Duodenal mucosa (tissue), 2 donors: ENCODE data around the gene EEF2K.

Experiments
- H3K27ac ChIP-seq: one replicate; pipeline ENCODE4 v1.7.0; 2013; ENCODE audit warnings: low read depth, low read length
- H3K27me3 ChIP-seq, 2 donors: one replicate each; pipeline ENCODE4 v1.7.0; 2013; ENCODE audit warnings: low read length in 2 of 2, control low read depth in 1 of 2; ENCODE audit not compliant: insufficient read depth in 2 of 2, control insufficient read depth in 1 of 2
- H3K36me3 ChIP-seq, 2 donors: one replicate each; pipeline ENCODE4 v1.7.0; 2013; ENCODE audit warnings: low read length in 2 of 2, control low read depth in 1 of 2; ENCODE audit not compliant: insufficient read depth in 2 of 2, control insufficient read depth in 1 of 2
- H3K4me1 ChIP-seq, 2 donors: one replicate each; pipeline ENCODE4 v1.7.0; 2013; ENCODE audit warnings: low read length in 2 of 2, control low read depth in 1 of 2; ENCODE audit not compliant: insufficient read depth in 2 of 2, control insufficient read depth in 1 of 2
- H3K4me3 ChIP-seq, 2 donors: one replicate each; pipeline ENCODE4 v1.7.0; 2013; ENCODE audit warnings: low read length in 2 of 2, low read depth in 1 of 2
- H3K9ac ChIP-seq, 2 donors: one replicate each; pipeline ENCODE4 v1.7.0; 2013; ENCODE audit warnings: low read length in 2 of 2, low read depth in 1 of 2
- H3K9me3 ChIP-seq, 2 donors: one replicate each; pipeline ENCODE4 v1.7.0; 2013; ENCODE audit warnings: low read length in 2 of 2, control low read depth in 1 of 2; ENCODE audit not compliant: control insufficient read depth in 1 of 2

Gene EEF2K

GRCh38 chr16:22322741-22323140 is 116.7 kb downstream of the EEF2K start:
- Histone ChIP-seq H3K36me3 (peaks cover 21 to 81% of the 10 kb centered on the region in 2 donors), H3K27ac (no peak overlapping the region), H3K4me3 (no peak overlapping the region)

GRCh38 chr16:22323173-22323958 is 117.3 kb downstream of the EEF2K start:
- Histone ChIP-seq H3K27ac (no peak overlapping the region), H3K36me3 (peaks cover 26 to 82% of the 10 kb centered on the region in 2 donors), H3K27me3 (no peaks in the 10 kb centered on the region), H3K4me3 (no peak overlapping the region), H3K9me3 (no peaks in the 10 kb centered on the region), H3K4me1 (peaks cover 0 to 3% of the 10 kb centered on the region in 2 donors), H3K9ac (no peak overlapping the region)

More at GRCh38 chr16:22322741-22323140, 116.7 kb downstream of the EEF2K start:
- Histone ChIP-seq H3K27me3 (no peaks in the 10 kb centered on the region), H3K9ac (no peak overlapping the region), H3K9me3 (no peaks in the 10 kb centered on the region), H3K4me1 (peaks cover 0 to 3% of the 10 kb centered on the region in 2 donors)

- H3K9ac ChIP-seq = no peak overlapping the region
- no peaks in the 10 kb centered on the region for H3K9me3 ChIP-seq
- no peak overlapping the region for H3K4me3 ChIP-seq
- peaks cover 0 to 3% of the 10 kb centered on the region in 2 donors for H3K4me1 ChIP-seq
- H3K36me3 ChIP-seq = peaks cover 27 to 82% of the 10 kb centered on the region in 2 donors
- no peaks in the 10 kb centered on the region for H3K27me3 ChIP-seq
- H3K27ac ChIP-seq = no peak overlapping the region
Measured at GRCh38 chr16:22323959-22324786, 118.1 kb downstream of the EEF2K start.

- Histone ChIP-seq H3K36me3 (peaks cover 27 to 85% of the 10 kb centered on the region in 2 donors), H3K9ac (no peak overlapping the region), H3K27me3 (no peaks in the 10 kb centered on the region), H3K4me3 (no peak overlapping the region), H3K4me1 (peaks cover 0 to 3% of the 10 kb centered on the region in 2 donors), H3K27ac (no peak overlapping the region), H3K9me3 (no peaks in the 10 kb centered on the region)
Measured at GRCh38 chr16:22324787-22325597, 118.9 kb downstream of the EEF2K start.

- H3K4me1 ChIP-seq = peaks cover 0 to 3% of the 10 kb centered on the region in 2 donors
- no peaks in the 10 kb centered on the region for H3K9me3 ChIP-seq
- no peaks in the 10 kb centered on the region for H3K27me3 ChIP-seq
- H3K36me3 ChIP-seq = peaks cover 27 to 81% of the 10 kb centered on the region in 2 donors
- no peak overlapping the region for H3K27ac ChIP-seq
- H3K9ac ChIP-seq = no peak overlapping the region
- H3K4me3 ChIP-seq = no peak overlapping the region
Measured at GRCh38 chr16:22325598-22326368, 119.7 kb downstream of the EEF2K start.

- peaks cover 0 to 3% of the 10 kb centered on the region in 2 donors for H3K4me1 ChIP-seq
- no peaks in the 10 kb centered on the region for H3K27me3 ChIP-seq
- H3K4me3 ChIP-seq = no peak overlapping the region
- no peaks in the 10 kb centered on the region for H3K9me3 ChIP-seq
- H3K27ac ChIP-seq = no peak overlapping the region
- no peak overlapping the region for H3K9ac ChIP-seq
- H3K36me3 ChIP-seq = peaks cover 27 to 76% of the 10 kb centered on the region in 2 donors
Measured at GRCh38 chr16:22326369-22326652, 120.2 kb downstream of the EEF2K start.

GRCh38 chr16:22326771-22327445 is 120.8 kb downstream of the EEF2K start:
- Histone ChIP-seq H3K4me1 (peaks cover 0 to 3% of the 10 kb centered on the region in 2 donors), H3K27ac (no peak overlapping the region), H3K9ac (no peak overlapping the region), H3K9me3 (no peaks in the 10 kb centered on the region), H3K4me3 (no peak overlapping the region), H3K27me3 (no peaks in the 10 kb centered on the region), H3K36me3 (peaks cover 23 to 76% of the 10 kb centered on the region in 2 donors)

- Histone ChIP-seq H3K9me3 (no peaks in the 10 kb centered on the region), H3K36me3 (peaks cover 23 to 76% of the 10 kb centered on the region in 2 donors), H3K27me3 (no peaks in the 10 kb centered on the region), H3K9ac (no peak overlapping the region), H3K4me1 (peaks cover 0 to 3% of the 10 kb centered on the region in 2 donors), H3K27ac (no peak overlapping the region), H3K4me3 (no peak overlapping the region)
Measured at GRCh38 chr16:22327446-22327775, 121.3 kb downstream of the EEF2K start.

- Histone ChIP-seq H3K4me3 (no peak overlapping the region), H3K27ac (no peak overlapping the region), H3K9ac (no peak overlapping the region), H3K9me3 (no peaks in the 10 kb centered on the region), H3K4me1 (peaks cover 0 to 3% of the 10 kb centered on the region in 2 donors), H3K27me3 (no peaks in the 10 kb centered on the region), H3K36me3 (peaks cover 23 to 73% of the 10 kb centered on the region in 2 donors)
Measured at GRCh38 chr16:22328081-22328725, 122.1 kb downstream of the EEF2K start.
